Dedifferentiated amniotic fluid mesenchymal stem cell (primary cell): ENCODE data around the gene C9orf78.
"Not testable (repeated sequence)": the region's sequence is repeated elsewhere in the genome, so short reads cannot be mapped to it uniquely, and the experiment has no call there.

ENCODE experiments used
- DNase-seq: peaks from one replicate; pipeline ENCODE4 v3.0.0-alpha.2; 2016; ENCODE audit errors: extremely low spot score

C9orf78 gene

GRCh38 chr9:129812385-129812784, 22.7 kb downstream of the C9orf78 start:
- DNase-seq = no peak

GRCh38 chr9:129811967-129812363, 23.1 kb downstream of the C9orf78 start:
- no peak for DNase-seq

GRCh38 chr9:129810788-129811187, 24.3 kb downstream of the C9orf78 start:
- no peak for DNase-seq

- DNase-seq = no peak
Measured at GRCh38 chr9:129810116-129810515, 25.0 kb downstream of the C9orf78 start.

- DNase-seq = no peak
Measured at GRCh38 chr9:129809346-129809745, 25.7 kb downstream of the C9orf78 start.

- no peak for DNase-seq
Measured at GRCh38 chr9:129806061-129806460, 29.0 kb downstream of the C9orf78 start.

GRCh38 chr9:129803676-129804060, 31.4 kb downstream of the C9orf78 start:
- DNase-seq = no peak

- DNase-seq = peak; percentile 91
Measured at GRCh38 chr9:129802833-129803675, 32.0 kb downstream of the C9orf78 start, which contains the start of gene TOR1B. Gene TOR1B (plus strand): TSS chr9:129803184. CDS start chr9:129803213, 29 bp downstream.

GRCh38 chr9:129801504-129801903, 33.6 kb downstream of the C9orf78 start:
- no peak for DNase-seq

- DNase-seq = no peak
Measured at GRCh38 chr9:129798973-129799372, 36.1 kb downstream of the C9orf78 start.

- not testable (repeated sequence) for DNase-seq
Measured at GRCh38 chr9:129796029-129796428, 39.0 kb downstream of the C9orf78 start.

- no peak for DNase-seq
Measured at GRCh38 chr9:129794549-129794948, 40.5 kb downstream of the C9orf78 start.

GRCh38 chr9:129786481-129786880, 48.6 kb downstream of the C9orf78 start:
- no peak for DNase-seq

GRCh38 chr9:129785866-129786265, 49.2 kb downstream of the C9orf78 start:
- no peak for DNase-seq

GRCh38 chr9:129784970-129785369, 50.1 kb downstream of the C9orf78 start:
- DNase-seq = not testable (repeated sequence)

GRCh38 chr9:129783516-129784361, 51.3 kb downstream of the C9orf78 start:
- DNase-seq = peak; percentile 75

- no peak for DNase-seq
Measured at GRCh38 chr9:129781981-129782380, 53.1 kb downstream of the C9orf78 start.

GRCh38 chr9:129781131-129781530, 53.9 kb downstream of the C9orf78 start:
- no peak for DNase-seq

- DNase-seq = no peak
Measured at GRCh38 chr9:129779560-129780190, 55.4 kb downstream of the C9orf78 start.

GRCh38 chr9:129778469-129778868, 56.6 kb downstream of the C9orf78 start:
- DNase-seq = no peak

- DNase-seq = no peak
Measured at GRCh38 chr9:129777769-129778130, 57.3 kb downstream of the C9orf78 start.
